ENCODE results near the gene ATP13A3. TPM values are rescaled to one million over a fixed set of nuclear protein-coding genes. Genes with fewer than 3 reads are reported as not detected.

ATP13A3 gene
- total and polyA plus RNA-seq, 2 of the 4 experiments (the other 2 are of a cell fraction), result 48.1 to 154 TPM

DNA sequence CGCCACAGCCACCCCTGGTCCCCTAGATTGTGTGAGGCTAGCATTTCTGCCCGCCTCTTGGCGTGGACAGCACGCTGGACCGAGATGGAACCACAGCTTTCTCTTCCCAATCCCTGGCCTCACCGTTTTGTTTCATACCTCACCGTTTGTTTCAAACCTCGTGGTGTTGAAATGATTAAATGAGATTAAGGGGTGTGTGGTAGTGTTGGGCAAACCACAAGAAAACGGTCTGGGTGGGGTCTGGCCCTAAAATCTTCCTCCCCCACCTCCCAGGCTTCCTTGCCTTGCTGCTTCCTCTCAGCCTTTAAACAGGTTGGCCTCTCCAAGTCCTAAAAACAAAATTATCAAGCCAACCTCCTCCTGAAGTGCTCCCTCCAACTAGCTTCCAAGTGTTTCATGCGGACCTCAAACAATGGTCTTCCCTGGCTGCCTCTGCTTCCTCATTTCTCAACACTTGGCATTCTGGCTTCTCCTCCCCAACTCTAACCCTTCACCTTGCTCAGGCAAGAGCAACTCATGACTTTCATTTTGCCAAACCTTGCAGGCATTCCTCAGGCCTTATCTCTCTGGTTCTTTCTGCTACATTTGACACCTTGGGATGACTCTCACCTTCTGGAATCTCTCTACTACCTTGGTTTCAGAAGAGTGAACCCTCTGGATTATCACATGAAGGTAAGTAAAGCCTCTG is 1.4 kb upstream of the ATP13A3 start:
- peak overlapping the region; percentile 95 for H2BK120ac ChIP-seq (ENCODE audit: low read depth, low read length)
- peak overlapping the region; percentile 17; the same call in 2 of the 3 replicates for H2BK15ac ChIP-seq (ENCODE audit: low read depth, low read length)
- H2BK20ac ChIP-seq (ENCODE audit: low read depth, low read length), result peak overlapping the region; percentile 95
- ChIA-PET POLR2A (ENCODE audit: unreplicated experiment) (no interaction called here), CTCF (interaction anchor here (1.1 to 1.5 kb wide), 2 partner anchors 10 to 85 kb away, joined by 3 to 4 read pairs; no protein-coding TSS in a partner anchor)
- dilution Hi-C loops (cut with HindIII; ENCODE audit: low sequenced_read_pairs, unreplicated experiment), result no loop called here
- H3K14ac ChIP-seq (replicated peaks; ENCODE audit: low read depth, low read length), result peak overlapping the region; percentile 77
- H3K4me2 ChIP-seq (ENCODE audit: low read depth, low read length), result no peak overlapping the region
- H3K9me1 ChIP-seq (ENCODE audit: insufficient read depth, low read length), result peaks cover 20% of the 10 kb centered on the region
- H4K8ac ChIP-seq (ENCODE audit: low read depth in 2 of 2, low read length in 2 of 2), result peak overlapping the region; percentile 41 to 66; a peak in 3 of 4 replicates
- peak overlapping the region; percentile 90 for H3K23ac ChIP-seq (ENCODE audit: low read depth, low read length)
- H3K36me3 ChIP-seq (ENCODE audit: control insufficient read depth, insufficient read depth, low read length), result no peaks in the 10 kb centered on the region
- peaks cover 21% of the 10 kb centered on the region for H3K4me1 ChIP-seq (ENCODE audit: control insufficient read depth, insufficient read depth, low read length)
- H3K56ac ChIP-seq (ENCODE audit: extremely low read depth, insufficient read depth, low read length), result no peak overlapping the region
- H3K79me1 ChIP-seq (ENCODE audit: low read depth in 1 of 2, low read length in 2 of 2), result peaks cover 3 to 19% of the 10 kb centered on the region in 2 experiments; a peak in 3 of 4 replicates
- H3K27ac ChIP-seq (ENCODE audit: insufficient read depth, low read length), result peak overlapping the region; percentile 44
- H4K5ac ChIP-seq (ENCODE audit: low read depth, low read length), result peak overlapping the region; percentile 51
- H4K20me1 ChIP-seq (ENCODE audit: insufficient read depth, low read length), result peaks cover 18% of the 10 kb centered on the region
- peak overlapping the region; percentile 12 for H4K91ac ChIP-seq (ENCODE audit: insufficient read depth, low read depth, low read length)
- no peak for DNase-seq
- TF ChIP-seq CHD1 (IDR thresholded peaks at IDR 0.05; ENCODE audit: low read depth, low read length) (no peak), POLR2A (IDR thresholded peaks at IDR 0.05; ENCODE audit: low read depth, low read length) (peak; percentile 9; the same call in 1 of the 2 replicates)
- H2AFZ ChIP-seq (replicated peaks; ENCODE audit: low read length, poor library complexity), result peak overlapping the region; percentile 90
- intact Hi-C loops (cut with micrococcal nuclease), result loop anchor here (5.0 kb wide), 1 partner anchor 39 kb away; no protein-coding TSS in a partner anchor
- H3K9ac ChIP-seq (ENCODE audit: low read depth, low read length), result no peak overlapping the region
- H3K4ac ChIP-seq (ENCODE audit: low read depth, low read length), result peak overlapping the region; percentile 39
- peak overlapping the region; percentile 66 for H2AK5ac ChIP-seq (ENCODE audit: low read depth, low read length)
- H3K18ac ChIP-seq (ENCODE audit: low read depth, low read length), result peak overlapping the region; percentile 30
- H3K4me3 ChIP-seq (ENCODE audit: insufficient read depth, low read depth, low read length), result no peak overlapping the region
- H2AK9ac ChIP-seq (replicated peaks; ENCODE audit: low read depth, low read length, poor library complexity), result peak overlapping the region; percentile 1
- BruUV-seq (replicated peaks), result no TSS peak
- in situ Hi-C loops (cut with MboI; ENCODE audit: low sequenced_read_pairs), result no loop called here
- no peaks in the 10 kb centered on the region for H3K27me3 ChIP-seq (ENCODE audit: control insufficient read depth, insufficient read depth, low read length)
- no peaks in the 10 kb centered on the region for H3K9me3 ChIP-seq (ENCODE audit: control insufficient read depth, insufficient read depth, low read length)
- 100% methylated on average over 1 of the region's 10 CpGs; no CpG with 5 or more reads in 1 of the 2 experiments for WGBS, 2 experiments (ENCODE audit: extremely low coverage in 2 of 2, insufficient read length in 1 of 2)
- H2BK5ac ChIP-seq (ENCODE audit: low read depth, low read length, poor library complexity, severe bottlenecking), result peak overlapping the region; percentile 47
- ATAC-seq (ENCODE audit: low read depth), result no peak

Data from IMR-90 (cell line).